K562 (cell line): ENCODE data around the gene STK32C. TPM values are rescaled to one million over a fixed set of nuclear protein-coding genes. Genes with fewer than 3 reads are reported as not detected.

Experiments used
- BHLHE40 ChIP-seq: IDR thresholded peaks from 2 replicates; pipeline ENCODE4 v1.6.1; 2011; ENCODE audit warnings: low read length, improper control_type of control experiment
- CBFA2T3 ChIP-seq: fragments of 450-650 bp; IDR thresholded peaks from 2 replicates; pipeline ENCODE4 v1.6.1; 2017
- CSDE1 ChIP-seq, 2 experiments: fragments of 450-650 bp; IDR thresholded peaks; 2 replicates each; pipeline ENCODE4 v1.6.1; 2016; ENCODE audit warnings: mild to moderate bottlenecking in 1 of 2
- FOSL1 ChIP-seq: fragments of 200-800 bp; sonication (Bioruptor generic); conservative IDR thresholded peaks from 2 replicates; pipeline ENCODE4 v1.6.1; 2016; ENCODE audit warnings: missing genetic modification characterization, missing compliant biosample characterization
- FOXM1 ChIP-seq, 2 experiments: fragments of 450-650 bp in 1 of 2; sonication (generic) in 1 of 2; formaldehyde crosslinking in 1 of 2; IDR thresholded peaks; 2 replicates each; pipeline versions ENCODE4 v1.6.1 to v1.9.0; 2017 to 2022; ENCODE audit warnings: low read depth in 2 of 2, mild to moderate bottlenecking in 2 of 2, missing genetic modification reagents in 1 of 2, moderate library complexity in 1 of 2
- GATAD2A ChIP-seq: fragments of 450-650 bp; IDR thresholded peaks from 2 replicates; pipeline ENCODE4 v1.6.1; 2017
- HES1 ChIP-seq: fragments of 450-650 bp; IDR thresholded peaks from 2 replicates; pipeline ENCODE4 v1.6.1; 2016; ENCODE audit warnings: low read depth, mild to moderate bottlenecking, moderate library complexity
- MECOM ChIP-seq: fragments of 250-450 bp; sonication (Bioruptor Pico); IDR thresholded peaks from 2 replicates; pipeline ENCODE4 v1.8.0; 2022; ENCODE audit warnings: inconsistent platforms
- NCOA4 ChIP-seq: fragments of 450-650 bp; IDR thresholded peaks from 2 replicates; pipeline ENCODE4 v1.6.1; 2018; ENCODE audit warnings: mild to moderate bottlenecking; ENCODE audit not compliant: partially characterized antibody
- NFATC3 ChIP-seq: fragments of 450-650 bp; IDR thresholded peaks from 2 replicates; pipeline ENCODE4 v1.6.1; 2017; ENCODE audit warnings: mild to moderate bottlenecking
- PHTF2 ChIP-seq: fragments of 250-450 bp; sonication (Bioruptor Pico); IDR thresholded peaks from 2 replicates; pipeline ENCODE4 v1.5.0; 2021; ENCODE audit warnings: mild to moderate bottlenecking
- RB1 ChIP-seq: fragments of 450-650 bp; IDR thresholded peaks from 2 replicates; pipeline ENCODE4 v1.6.1; 2017; ENCODE audit warnings: low read depth, mild to moderate bottlenecking
- SMARCB1 ChIP-seq: IDR thresholded peaks from 2 replicates; pipeline ENCODE4 v1.6.1; 2011; ENCODE audit warnings: improper control_type of control experiment, low read depth; ENCODE audit not compliant: insufficient read length
- SRSF9 ChIP-seq: fragments of 200-400 bp; formaldehyde crosslinking; IDR thresholded peaks from 2 replicates; pipeline ENCODE4 v1.6.1; 2017; ENCODE audit warnings: low read depth, low read length, borderline replicate concordance
- ZNF174 ChIP-seq: fragments of 250-450 bp; sonication (Bioruptor Pico); IDR thresholded peaks from 2 replicates; pipeline ENCODE4 v1.4.0; 2020; ENCODE audit warnings: mild to moderate bottlenecking
- ZNF592 ChIP-seq: fragments of 450-650 bp; IDR thresholded peaks from 2 replicates; pipeline ENCODE4 v1.6.1; 2017; ENCODE audit warnings: antibody characterized with exemption, mild to moderate bottlenecking
- polyA plus RNA-seq, 8 experiments: library from polyadenylated mRNA; depleted of rRNA in 4 of 8; stranded (reverse) in 5 of 8; unstranded in 3 of 8; fragments of >200 nt; fragmentation: Nextera tagmentation in 2 of 8; fragmentation: Illumina TruSeq in 1 of 8; extraction: Ambion mirVana in 2 of 8; extraction: Trizol in 1 of 8; gene quantifications; 2 replicates each; pipeline versions ENCODE4 v1.2.1 to v1.2.3, GENCODE V29; 2011 to 2014; ENCODE audit warnings: inconsistent platforms in 1 of 8, missing spikeins in 1 of 8
- total RNA-seq, 7 experiments: library from RNA; depleted of rRNA in 6 of 7; stranded (reverse); fragments of >200 nt in 6 of 7; fragmentation: Illumina TruSeq in 2 of 7; extraction: Trizol in 2 of 7; gene quantifications; 2 replicates each; pipeline versions ENCODE4 v1.2.1 to v1.2.3, GENCODE V29; 2011 to 2021; ENCODE audit warnings: low replicate concordance in 1 of 7
- TF ChIP-seq, protein P1 (sequence below): fragments of 450-650 bp; IDR thresholded peaks from 2 replicates; pipeline ENCODE4 v1.6.1; 2017; ENCODE audit warnings: antibody characterized with exemption
- TF ChIP-seq, protein P2 (sequence below): fragments of 250-450 bp; sonication (Bioruptor Pico); IDR thresholded peaks from 2 replicates; pipeline ENCODE4 v1.5.0; 2021; ENCODE audit warnings: mild to moderate bottlenecking, moderate library complexity

STK32C gene
- total and polyA plus RNA-seq, 9 of the 15 experiments (the other 6 are each of a cell fraction or from before 2014, with no cell fraction given), result 1.5 to 20.9 (median 6.5) TPM

GRCh38 chr10:132322586-132323048 is 14.9 kb upstream of the STK32C start (continued):
- TF ChIP-seq SMARCB1 (no peak), ZNF174 (CRISPR knock-in tag) (no peak), FOXM1 (IDR thresholded peaks at IDR 0.05; ENCODE audit: low read depth) (no peak), FOXM1 (CRISPR knock-in tag; IDR thresholded peaks at IDR 0.05; ENCODE audit: low read depth) (no peak), RB1 (no peak), FOSL1 (tag) (no peak), NCOA4 (no peak), GATAD2A (no peak), MECOM (CRISPR knock-in tag) (no peak), SRSF9 (no peak), PHTF2 (no peak), CSDE1 (IDR thresholded peaks at IDR 0.05) (no peak), BHLHE40 (no peak), ZNF592 (no peak), HES1 (no peak), CBFA2T3 (no peak), NFATC3 (no peak)
- TF ChIP-seq, protein P1, sequence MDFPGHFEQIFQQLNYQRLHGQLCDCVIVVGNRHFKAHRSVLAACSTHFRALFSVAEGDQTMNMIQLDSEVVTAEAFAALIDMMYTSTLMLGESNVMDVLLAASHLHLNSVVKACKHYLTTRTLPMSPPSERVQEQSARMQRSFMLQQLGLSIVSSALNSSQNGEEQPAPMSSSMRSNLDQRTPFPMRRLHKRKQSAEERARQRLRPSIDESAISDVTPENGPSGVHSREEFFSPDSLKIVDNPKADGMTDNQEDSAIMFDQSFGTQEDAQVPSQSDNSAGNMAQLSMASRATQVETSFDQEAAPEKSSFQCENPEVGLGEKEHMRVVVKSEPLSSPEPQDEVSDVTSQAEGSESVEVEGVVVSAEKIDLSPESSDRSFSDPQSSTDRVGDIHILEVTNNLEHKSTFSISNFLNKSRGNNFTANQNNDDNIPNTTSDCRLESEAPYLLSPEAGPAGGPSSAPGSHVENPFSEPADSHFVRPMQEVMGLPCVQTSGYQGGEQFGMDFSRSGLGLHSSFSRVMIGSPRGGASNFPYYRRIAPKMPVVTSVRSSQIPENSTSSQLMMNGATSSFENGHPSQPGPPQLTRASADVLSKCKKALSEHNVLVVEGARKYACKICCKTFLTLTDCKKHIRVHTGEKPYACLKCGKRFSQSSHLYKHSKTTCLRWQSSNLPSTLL, result no peak
- TF ChIP-seq, protein P2, sequence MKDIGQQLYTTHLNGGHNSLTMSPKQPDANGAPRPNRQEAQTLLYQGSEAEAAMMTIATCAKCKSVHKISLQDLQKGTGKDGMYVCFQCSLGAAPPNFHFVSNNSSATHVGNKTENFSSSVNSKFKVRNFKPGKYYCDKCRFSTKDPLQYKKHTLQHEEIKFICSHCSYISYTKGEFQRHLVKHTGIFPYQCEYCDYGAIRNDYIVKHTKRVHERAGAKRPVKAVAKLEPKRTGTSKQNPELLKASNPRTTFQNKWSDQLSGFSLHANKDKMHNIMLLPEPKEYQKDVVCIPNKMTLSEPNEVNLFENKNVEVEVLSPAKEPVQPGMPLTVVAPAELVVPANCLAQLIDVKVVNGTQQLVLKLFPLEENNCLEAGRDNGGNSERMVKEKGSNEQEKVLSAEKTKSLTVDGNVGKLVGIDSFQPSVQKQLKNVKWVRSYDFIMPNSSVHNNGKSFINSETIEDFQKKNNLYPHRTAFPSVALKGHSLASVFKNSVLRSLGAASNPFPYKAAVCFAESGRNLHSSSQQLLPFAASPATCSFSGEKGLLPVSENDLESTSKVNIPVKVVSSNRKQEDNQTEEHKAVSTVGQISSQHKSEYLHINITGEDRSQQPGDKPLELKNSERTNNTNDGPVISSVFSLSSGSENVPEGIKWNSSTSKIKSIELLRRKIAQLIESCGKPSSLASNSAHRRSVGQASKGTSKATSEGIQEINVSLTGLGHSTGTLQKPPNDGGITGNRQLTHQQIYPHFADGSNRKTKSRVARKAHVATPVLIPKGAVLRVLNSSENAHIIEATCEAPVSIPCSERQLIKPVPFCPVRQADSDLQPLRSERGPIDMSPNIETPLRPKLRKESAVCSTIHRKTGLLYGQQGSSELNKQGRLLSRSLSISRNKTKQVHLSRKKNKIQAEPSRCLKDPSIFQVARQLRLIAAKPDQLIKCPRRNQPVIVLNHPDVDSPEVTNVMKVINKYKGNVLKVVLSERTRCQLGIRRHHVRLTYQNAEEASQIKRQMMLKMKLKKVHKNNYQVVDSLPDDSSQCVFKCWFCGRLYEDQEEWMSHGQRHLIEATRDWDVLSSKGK (CRISPR knock-in tag), result no peak
